Measurements from ENCODE around the gene APOBEC4. TPM values are rescaled to one million over a fixed set of nuclear protein-coding genes. Genes with fewer than 3 reads are reported as not detected.

APOBEC4 gene
- total RNA-seq, 1 experiment from 2014 or later, result not detected

GRCh38 chr1:183694755-183695154 lies 41.6 kb upstream of the APOBEC4 start:
- Histone ChIP-seq H3K4me2 (no peak overlapping the region), H2AFZ (no peak overlapping the region), H4K20me1 (ENCODE audit: insufficient read depth) (no peaks in the 10 kb centered on the region), H3F3A (ENCODE audit: insufficient read depth, low read depth) (peaks cover 10% of the 10 kb centered on the region), H3K9me3 (ENCODE audit: insufficient read depth, low read depth) (no peaks in the 10 kb centered on the region; the same call in 1 of the 2 replicates), H3K79me2 (ENCODE audit: low read depth) (no peaks in the 10 kb centered on the region), H3K27me3 (ENCODE audit: insufficient read depth, low read depth) (no peaks in the 10 kb centered on the region), H3K36me3 (ENCODE audit: low read depth) (no peaks in the 10 kb centered on the region), H3K27ac (no peak overlapping the region), H3K4me3 (no peak overlapping the region), H3K4me1 (replicated peaks; ENCODE audit: insufficient read depth) (peaks cover 23% of the 10 kb centered on the region), H3K9me2 (ENCODE audit: insufficient read depth) (0 out of 2 replicates have a peak, but pooled peaks cover 3% of the 10 kb centered on the region)
- no peak for TF ChIP-seq CTCF (conservative IDR thresholded peaks at IDR 0.05)
- no peak for TF ChIP-seq EZH2 (IDR thresholded peaks at IDR 0.05; ENCODE audit: low read depth)
- BruUV-seq (replicated peaks), result no TSS peak
- intact Hi-C loops (cut with micrococcal nuclease; ENCODE audit: unreplicated experiment), result loop anchor here (5.0 kb wide), 1 partner anchor 57 kb away; the partner anchor contains the start of gene ARPC5
- CTCF ChIA-PET, result interaction anchor here (2.2 kb wide), 1 partner anchor 10 kb away, joined by 9 read pairs; no protein-coding TSS in a partner anchor
- POLR2A ChIA-PET (ENCODE audit: unreplicated experiment), result no interaction called here
- no peak for DNase-seq

DNA sequence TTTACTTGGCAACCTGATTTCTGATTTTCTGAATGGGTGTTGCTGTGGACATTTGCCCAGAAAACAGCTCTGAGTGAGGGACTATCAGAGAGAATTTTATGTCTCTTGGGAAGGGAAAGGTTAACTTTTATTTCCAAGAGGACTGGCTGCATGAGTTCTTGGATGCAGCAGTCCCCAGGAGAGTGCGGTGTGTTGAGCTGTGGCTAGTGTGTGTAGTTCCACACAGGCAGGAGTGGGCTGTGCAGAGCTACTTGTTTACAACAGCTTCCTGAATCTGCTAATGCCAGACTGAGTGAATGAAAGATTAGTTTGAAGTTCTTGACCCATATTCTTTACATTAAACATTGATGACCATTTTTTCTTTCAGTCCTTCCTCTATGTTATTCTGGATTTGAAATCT lies 41.0 kb upstream of the APOBEC4 start:
- TF ChIP-seq EZH2 (IDR thresholded peaks at IDR 0.05; ENCODE audit: low read depth), result no peak
- no peak for TF ChIP-seq CTCF (conservative IDR thresholded peaks at IDR 0.05)
- no peak overlapping the region for H3K27ac ChIP-seq
- H3K9me3 ChIP-seq (ENCODE audit: insufficient read depth, low read depth), result no peaks in the 10 kb centered on the region; the same call in 1 of the 2 replicates
- H4K20me1 ChIP-seq (ENCODE audit: insufficient read depth), result no peaks in the 10 kb centered on the region
- H3K4me2 ChIP-seq, result no peak overlapping the region
- H3K27me3 ChIP-seq (ENCODE audit: insufficient read depth, low read depth), result no peaks in the 10 kb centered on the region
- H3F3A ChIP-seq (ENCODE audit: insufficient read depth, low read depth), result peaks cover 6% of the 10 kb centered on the region
- no peaks in the 10 kb centered on the region for H3K79me2 ChIP-seq (ENCODE audit: low read depth)
- H2AFZ ChIP-seq, result no peak overlapping the region
- 0 out of 2 replicates have a peak, but pooled peaks cover 3% of the 10 kb centered on the region for H3K9me2 ChIP-seq (ENCODE audit: insufficient read depth)
- ChIA-PET CTCF (interaction anchor here (2.2 kb wide), 1 partner anchor 9 kb away, joined by 9 read pairs; no protein-coding TSS in a partner anchor), POLR2A (ENCODE audit: unreplicated experiment) (no interaction called here)
- intact Hi-C loops (cut with micrococcal nuclease; ENCODE audit: unreplicated experiment), result no loop called here
- no peak for DNase-seq
- no peak overlapping the region for H3K4me3 ChIP-seq
- H3K4me1 ChIP-seq (replicated peaks; ENCODE audit: insufficient read depth), result peaks cover 21% of the 10 kb centered on the region
- H3K36me3 ChIP-seq (ENCODE audit: low read depth), result no peaks in the 10 kb centered on the region
- BruUV-seq (replicated peaks), result no TSS peak

DNA sequence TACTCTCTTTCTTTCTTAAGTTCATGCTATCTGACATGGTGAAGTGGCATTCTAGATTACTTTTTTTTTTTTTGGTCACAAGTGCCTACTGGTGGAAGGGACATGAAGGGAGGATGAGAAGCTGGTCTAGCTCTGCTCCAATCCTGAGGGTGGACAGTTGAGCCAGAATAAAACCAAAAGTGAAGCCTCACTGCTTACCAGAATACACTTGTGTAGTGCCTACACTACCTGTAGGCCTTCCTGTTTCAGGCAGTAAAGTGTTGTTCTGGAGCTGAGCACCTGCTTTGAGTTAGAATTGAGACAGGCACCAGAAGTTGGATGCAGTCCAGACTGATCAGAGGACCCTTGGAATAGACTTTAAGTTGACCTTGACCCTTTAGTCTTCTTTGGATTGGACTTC lies 40.4 kb upstream of the APOBEC4 start:
- intact Hi-C loops (cut with micrococcal nuclease; ENCODE audit: unreplicated experiment), result no loop called here
- Histone ChIP-seq H3K27me3 (ENCODE audit: insufficient read depth, low read depth) (no peaks in the 10 kb centered on the region), H3K4me1 (replicated peaks; ENCODE audit: insufficient read depth) (peaks cover 16% of the 10 kb centered on the region), H3K4me2 (no peak overlapping the region), H3K79me2 (ENCODE audit: low read depth) (no peaks in the 10 kb centered on the region), H3K36me3 (ENCODE audit: low read depth) (no peaks in the 10 kb centered on the region), H4K20me1 (ENCODE audit: insufficient read depth) (no peaks in the 10 kb centered on the region), H3F3A (ENCODE audit: insufficient read depth, low read depth) (0 out of 2 replicates have a peak, but pooled peaks cover under 1% of the 10 kb centered on the region), H3K9me3 (ENCODE audit: insufficient read depth, low read depth) (no peaks in the 10 kb centered on the region; the same call in 1 of the 2 replicates), H2AFZ (no peak overlapping the region), H3K4me3 (no peak overlapping the region), H3K27ac (no peak overlapping the region), H3K9me2 (ENCODE audit: insufficient read depth) (0 out of 2 replicates have a peak, but pooled peaks cover 3% of the 10 kb centered on the region)
- no peak for DNase-seq
- no TSS peak for BruUV-seq (replicated peaks)
- TF ChIP-seq EZH2 (IDR thresholded peaks at IDR 0.05; ENCODE audit: low read depth) (no peak), CTCF (conservative IDR thresholded peaks at IDR 0.05) (no peak)
- POLR2A ChIA-PET (ENCODE audit: unreplicated experiment), result no interaction called here
- CTCF ChIA-PET, result interaction anchor here (2.2 kb wide), 1 partner anchor 9 kb away, joined by 9 read pairs; no protein-coding TSS in a partner anchor

All from PC-9 (cell line).